Left kidney (tissue), 8 donors: ENCODE results near the gene ZDHHC11. TPM values are rescaled to one million over a fixed set of nuclear protein-coding genes. Genes with fewer than 3 reads are reported as not detected.
A peak's percentile ranks its signal among the peaks of the same experiment; 100 is the strongest.

Source experiments
- DNase-seq: peaks from one replicate; pipeline ENCODE4 v3.0.0-alpha.2; 2013
- long read RNA-seq, 8 donors: transcript quantifications; one replicate each; lab custom pipeline, GENCODE V29; 2026
- polyA plus RNA-seq: library from polyadenylated mRNA; unstranded; fragments of 120-200 nt; gene quantifications from one replicate; pipeline ENCODE4 v1.2.1, GENCODE V29; 2013; ENCODE audit not compliant: insufficient read length

ZDHHC11 gene
- polyA plus RNA-seq: 14.7 TPM
- long read RNA-seq, donor 1: 0 reads
- long read RNA-seq, donor 2: 0 reads
- long read RNA-seq, donor 3, partial matches to known transcripts: 0 of 1 reads
- long read RNA-seq, donor 3, other reads (novel, unspliced or antisense): 0 of 1 reads
- long read RNA-seq, donor 4: 0 reads
- long read RNA-seq, donor 5: 0 reads
- long read RNA-seq, donor 6: 0 reads
- long read RNA-seq, donor 7: 0 reads
- long read RNA-seq, donor 8: 0 reads

GRCh38 chr5:850511-851006 is at the start of gene ZDHHC11:
TSS of gene ZDHHC11 (minus strand) at chr5:850986. CDS start at chr5:850602, 384 bp downstream.
- DNase-seq: no peak

- no peak for DNase-seq
These were observed 42.9 kb upstream of the ZDHHC11 start for GRCh38 chr5:893711-894110.

- no peak for DNase-seq
These were observed 42.3 kb upstream of the ZDHHC11 start for GRCh38 chr5:893137-893506.

- DNase-seq: peak; percentile 70
These were observed 41.8 kb upstream of the ZDHHC11 start, which contains the start of the genes BRD9 and TRIP13 for GRCh38 chr5:892394-893136. TSS of gene BRD9 (minus strand) at chr5:892801. CDS start at chr5:892657, 144 bp downstream. TSS of gene TRIP13 (plus strand) at chr5:892884. CDS start at chr5:892999, 115 bp downstream.

GRCh38 chr5:891837-892393 is 41.1 kb upstream of the ZDHHC11 start:
- DNase-seq: no peak

- no peak for DNase-seq
These were observed 40.5 kb upstream of the ZDHHC11 start for GRCh38 chr5:891117-891836.

- DNase-seq: no peak
These were observed 38.4 kb upstream of the ZDHHC11 start for GRCh38 chr5:889075-889710.

GRCh38 chr5:888638-889035 is 37.9 kb upstream of the ZDHHC11 start:
- no peak for DNase-seq

- DNase-seq: no peak
These were observed 37.3 kb upstream of the ZDHHC11 start for GRCh38 chr5:887947-888637.

- DNase-seq: no peak
These were observed 36.0 kb upstream of the ZDHHC11 start for GRCh38 chr5:886716-887325.

GRCh38 chr5:886036-886435 is 35.2 kb upstream of the ZDHHC11 start:
- no peak for DNase-seq

GRCh38 chr5:885529-885928 is 34.7 kb upstream of the ZDHHC11 start:
- DNase-seq: no peak

- DNase-seq: no peak
These were observed 34.3 kb upstream of the ZDHHC11 start for GRCh38 chr5:885127-885442.

- DNase-seq: no peak
These were observed 33.8 kb upstream of the ZDHHC11 start for GRCh38 chr5:884345-885126.

- DNase-seq: no peak
These were observed 32.8 kb upstream of the ZDHHC11 start for GRCh38 chr5:883475-884181.

- no peak for DNase-seq
These were observed 31.7 kb upstream of the ZDHHC11 start for GRCh38 chr5:882253-883183.

- no peak for DNase-seq
These were observed 30.8 kb upstream of the ZDHHC11 start for GRCh38 chr5:881551-881935.

- no peak for DNase-seq
These were observed 30.2 kb upstream of the ZDHHC11 start for GRCh38 chr5:880816-881550.
